Gastrocnemius medialis (tissue), 4 donors: Measurements from ENCODE around the gene KIF3C.

Source experiments
- POLR2A ChIP-seq, 2 donors: fragments of 450-650 bp; IDR thresholded peaks; one replicate each; pipeline ENCODE4 v1.6.1; 2017; ENCODE audit warnings: antibody characterized with exemption in 2 of 2, mild to moderate bottlenecking in 2 of 2, moderate library complexity in 2 of 2
- TF ChIP-seq, protein P1 (sequence below), 5 experiments: fragments of 450-650 bp in 3 of 5; fragments of 200-600 bp in 2 of 5; sonication (generic) in 2 of 5; IDR thresholded peaks in 4 of 5; conservative IDR thresholded peaks in 1 of 5; 1 replicate in 4 of 5; 2 replicates in 1 of 5; pipeline ENCODE4 v1.5.1; 2016 to 2019; ENCODE audit warnings: antibody characterized with exemption in 5 of 5, mild to moderate bottlenecking in 3 of 5, moderate library complexity in 3 of 5

GRCh38 chr2:25971596-25971995, 10.7 kb downstream of the KIF3C start:
- TF ChIP-seq POLR2A (IDR thresholded peaks at IDR 0.05), result no peak
- TF ChIP-seq, protein P1, sequence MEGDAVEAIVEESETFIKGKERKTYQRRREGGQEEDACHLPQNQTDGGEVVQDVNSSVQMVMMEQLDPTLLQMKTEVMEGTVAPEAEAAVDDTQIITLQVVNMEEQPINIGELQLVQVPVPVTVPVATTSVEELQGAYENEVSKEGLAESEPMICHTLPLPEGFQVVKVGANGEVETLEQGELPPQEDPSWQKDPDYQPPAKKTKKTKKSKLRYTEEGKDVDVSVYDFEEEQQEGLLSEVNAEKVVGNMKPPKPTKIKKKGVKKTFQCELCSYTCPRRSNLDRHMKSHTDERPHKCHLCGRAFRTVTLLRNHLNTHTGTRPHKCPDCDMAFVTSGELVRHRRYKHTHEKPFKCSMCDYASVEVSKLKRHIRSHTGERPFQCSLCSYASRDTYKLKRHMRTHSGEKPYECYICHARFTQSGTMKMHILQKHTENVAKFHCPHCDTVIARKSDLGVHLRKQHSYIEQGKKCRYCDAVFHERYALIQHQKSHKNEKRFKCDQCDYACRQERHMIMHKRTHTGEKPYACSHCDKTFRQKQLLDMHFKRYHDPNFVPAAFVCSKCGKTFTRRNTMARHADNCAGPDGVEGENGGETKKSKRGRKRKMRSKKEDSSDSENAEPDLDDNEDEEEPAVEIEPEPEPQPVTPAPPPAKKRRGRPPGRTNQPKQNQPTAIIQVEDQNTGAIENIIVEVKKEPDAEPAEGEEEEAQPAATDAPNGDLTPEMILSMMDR (IDR thresholded peaks at IDR 0.05 in 4 of 5, conservative IDR thresholded peaks at IDR 0.05 in 1 of 5), result no peak
